Loucy (cell line): ENCODE data around the gene CNTN4.

Experiments
- H2AFZ ChIP-seq: fragments of 200-600 bp; sonication (generic); 2 replicates; pipeline ENCODE4 v1.6.0; 2016; ENCODE audit warnings: antibody characterized with exemption, mild to moderate bottlenecking, low read length, moderate library complexity
- H3F3A ChIP-seq: fragments of 200-600 bp; 2 replicates; pipeline ENCODE4 v1.6.0; 2016; ENCODE audit warnings: antibody characterized with exemption, low read depth, mild to moderate bottlenecking
- H3K27me3 ChIP-seq: fragments of 200-600 bp; sonication (generic); 2 replicates; pipeline ENCODE4 v1.6.1; 2014; ENCODE audit warnings: low read length, mild to moderate bottlenecking; ENCODE audit not compliant: insufficient read depth, poor library complexity, severe bottlenecking
- H3K36me3 ChIP-seq: fragments of 200-600 bp; sonication (generic); 2 replicates; pipeline ENCODE4 v1.6.1; 2016; ENCODE audit warnings: low read length; ENCODE audit not compliant: insufficient read depth
- H3K4me1 ChIP-seq: fragments of 200-600 bp; sonication (generic); 2 replicates; pipeline ENCODE4 v1.5.1; 2014; ENCODE audit warnings: low read length, mild to moderate bottlenecking; ENCODE audit not compliant: insufficient read depth, poor library complexity, severe bottlenecking
- H3K4me2 ChIP-seq: fragments of 200-600 bp; sonication (generic); 2 replicates; pipeline ENCODE4 v1.6.0; 2014; ENCODE audit warnings: antibody characterized with exemption, low read length, low read depth, mild to moderate bottlenecking; ENCODE audit not compliant: poor library complexity, severe bottlenecking
- H3K4me3 ChIP-seq: fragments of 200-600 bp; sonication (generic); 2 replicates; pipeline ENCODE4 v1.5.1; 2014; ENCODE audit warnings: low read length, mild to moderate bottlenecking, mixed read lengths; ENCODE audit not compliant: poor library complexity, severe bottlenecking
- H3K79me2 ChIP-seq: fragments of 200-600 bp; sonication (generic); 2 replicates; pipeline ENCODE4 v1.6.1; 2014; ENCODE audit warnings: low read length; ENCODE audit not compliant: insufficient read depth
- H3K9ac ChIP-seq: fragments of 200-600 bp; sonication (generic); 2 replicates; pipeline ENCODE4 v1.6.0; 2014; ENCODE audit warnings: mild to moderate bottlenecking, low read depth, low read length, moderate library complexity; ENCODE audit not compliant: poor library complexity, severe bottlenecking
- H3K9me2 ChIP-seq: fragments of 200-600 bp; sonication (generic); replicated peaks from 2 replicates; pipeline ENCODE4 v1.6.1; 2016; ENCODE audit warnings: low read depth, low read length, mixed read lengths
- H3K9me3 ChIP-seq: fragments of 200-600 bp; sonication (generic); 2 replicates; pipeline ENCODE4 v1.6.1; 2014; ENCODE audit warnings: mild to moderate bottlenecking, antibody characterized with exemption, low read length, low read depth; ENCODE audit not compliant: insufficient read depth
- H4K20me1 ChIP-seq: fragments of 200-600 bp; sonication (generic); 2 replicates; pipeline ENCODE4 v1.6.0; 2014; ENCODE audit warnings: antibody characterized with exemption, low read length, mild to moderate bottlenecking; ENCODE audit not compliant: insufficient read depth, poor library complexity, severe bottlenecking
- CTCF ChIP-seq: fragments of 200-600 bp; sonication (generic); conservative IDR thresholded peaks from 2 replicates; pipeline ENCODE4 v1.5.1; 2014; ENCODE audit warnings: mild to moderate bottlenecking, antibody characterized with exemption, low read length
- EZH2phosphoT487 ChIP-seq: fragments of 200-600 bp; IDR thresholded peaks from 2 replicates; pipeline ENCODE4 v1.6.1; 2018; ENCODE audit warnings: antibody characterized with exemption, mild to moderate bottlenecking, moderate library complexity, borderline replicate concordance

CNTN4 gene

GRCh38 chr3:3065876-3066275 lies 967.2 kb downstream of the CNTN4 start:
- TF ChIP-seq CTCF (no peak), EZH2phosphoT487 (no peak)
- Histone ChIP-seq H3K9me3 (no peaks in the 10 kb centered on the region), H3K4me3 (no peak overlapping the region), H3K9me2 (no peaks in the 10 kb centered on the region), H3K27me3 (no peaks in the 10 kb centered on the region), H4K20me1 (no peaks in the 10 kb centered on the region), H3K9ac (no peak overlapping the region), H3K4me1 (no peaks in the 10 kb centered on the region), H3F3A (no peaks in the 10 kb centered on the region), H3K4me2 (no peak overlapping the region), H3K36me3 (no peaks in the 10 kb centered on the region), H3K79me2 (no peaks in the 10 kb centered on the region), H2AFZ (no peak overlapping the region)

GRCh38 chr3:3066378-3066777 lies 967.7 kb downstream of the CNTN4 start:
- Histone ChIP-seq H3K4me3 (no peak overlapping the region), H4K20me1 (no peaks in the 10 kb centered on the region), H3K9me3 (no peaks in the 10 kb centered on the region), H3F3A (no peaks in the 10 kb centered on the region), H3K4me2 (no peak overlapping the region), H3K79me2 (no peaks in the 10 kb centered on the region), H2AFZ (no peak overlapping the region), H3K9me2 (no peaks in the 10 kb centered on the region), H3K9ac (no peak overlapping the region), H3K4me1 (no peaks in the 10 kb centered on the region), H3K27me3 (no peaks in the 10 kb centered on the region), H3K36me3 (no peaks in the 10 kb centered on the region)
- TF ChIP-seq EZH2phosphoT487, result no peak
- TF ChIP-seq CTCF, result no peak

GRCh38 chr3:3066910-3067309 lies 968.2 kb downstream of the CNTN4 start:
- no peak overlapping the region for H2AFZ ChIP-seq
- no peaks in the 10 kb centered on the region for H3K9me3 ChIP-seq
- no peaks in the 10 kb centered on the region for H3K9me2 ChIP-seq
- H3K9ac ChIP-seq, result no peak overlapping the region
- H3K4me2 ChIP-seq, result no peak overlapping the region
- no peaks in the 10 kb centered on the region for H4K20me1 ChIP-seq
- no peaks in the 10 kb centered on the region for H3F3A ChIP-seq
- H3K36me3 ChIP-seq, result no peaks in the 10 kb centered on the region
- no peaks in the 10 kb centered on the region for H3K79me2 ChIP-seq
- H3K4me1 ChIP-seq, result no peaks in the 10 kb centered on the region
- no peak for TF ChIP-seq CTCF
- TF ChIP-seq EZH2phosphoT487, result no peak
- H3K4me3 ChIP-seq, result no peak overlapping the region
- H3K27me3 ChIP-seq, result no peaks in the 10 kb centered on the region
